Measurements from ENCODE around the gene PPP1R14B. TPM values are rescaled to one million over a fixed set of nuclear protein-coding genes. Genes with fewer than 3 reads are reported as not detected.

PPP1R14B gene
- total and polyA plus RNA-seq, 2 of the 13 experiments (the other 11 are each of a cell fraction or from before 2014, with no cell fraction given): 110 to 148 TPM

DNA sequence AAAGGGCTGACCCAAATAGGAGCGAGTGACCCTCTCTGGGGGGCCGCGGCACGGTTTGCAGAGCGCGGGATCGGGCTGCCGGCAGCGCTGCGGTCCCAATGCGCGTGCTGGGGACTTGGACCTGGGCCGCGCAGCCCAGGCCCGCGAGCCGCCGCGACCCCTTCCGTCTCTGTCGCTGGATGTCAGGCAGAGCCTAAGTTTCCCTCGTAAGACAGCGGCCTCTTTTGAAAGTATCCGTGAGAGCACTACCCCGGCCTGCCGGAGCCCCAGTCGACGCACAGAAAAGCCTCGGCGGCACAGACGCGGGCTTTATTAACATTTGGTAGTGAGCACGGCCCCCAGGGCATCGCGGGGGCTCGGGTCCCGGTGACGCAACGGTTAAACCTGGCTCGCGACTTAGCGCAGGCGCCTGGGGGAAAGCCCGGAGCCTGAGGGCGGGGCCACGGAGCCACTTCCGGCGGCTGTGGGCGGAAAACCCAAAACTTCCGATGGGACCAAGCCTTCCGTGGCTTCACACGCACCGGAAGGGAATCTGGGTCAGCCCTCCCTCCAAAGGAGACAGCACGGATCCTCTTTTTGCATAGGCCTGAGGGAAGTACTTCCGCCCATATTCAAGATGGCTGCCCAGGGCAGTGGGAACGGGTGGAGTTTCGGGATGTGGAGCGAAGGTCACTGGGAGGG lies 22.9 kb upstream of the PPP1R14B start (continued):
- peak; percentile 36; the same call in 1 of the 2 replicates for TF ChIP-seq ZBTB38 (CRISPR knock-in tag; IDR thresholded peaks at IDR 0.05)
- no peak; the same call in none of the 2 replicates for TF ChIP-seq ZNF839 (CRISPR knock-in tag; IDR thresholded peaks at IDR 0.05; ENCODE audit: borderline replicate concordance)
- TF ChIP-seq, protein P1, sequence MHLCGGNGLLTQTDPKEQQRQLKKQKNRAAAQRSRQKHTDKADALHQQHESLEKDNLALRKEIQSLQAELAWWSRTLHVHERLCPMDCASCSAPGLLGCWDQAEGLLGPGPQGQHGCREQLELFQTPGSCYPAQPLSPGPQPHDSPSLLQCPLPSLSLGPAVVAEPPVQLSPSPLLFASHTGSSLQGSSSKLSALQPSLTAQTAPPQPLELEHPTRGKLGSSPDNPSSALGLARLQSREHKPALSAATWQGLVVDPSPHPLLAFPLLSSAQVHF (CRISPR knock-in tag; IDR thresholded peaks at IDR 0.05): no peak; the same call in 1 of the 2 replicates
- no peak for TF ChIP-seq ZNF674 (CRISPR knock-in tag; IDR thresholded peaks at IDR 0.05; ENCODE audit: low read depth)
- no peak for TF ChIP-seq ADNP (CRISPR knock-in tag; IDR thresholded peaks at IDR 0.05)
- TF ChIP-seq RFXAP (CRISPR knock-in tag; IDR thresholded peaks at IDR 0.05; ENCODE audit: borderline replicate concordance): no peak
- TF ChIP-seq ZNF224 (CRISPR knock-in tag; IDR thresholded peaks at IDR 0.05): no peak; the same call in 1 of the 2 replicates
- TF ChIP-seq ZNF619 (CRISPR knock-in tag; IDR thresholded peaks at IDR 0.05): no peak; the same call in 1 of the 2 replicates
- TF ChIP-seq PTBP1 (IDR thresholded peaks at IDR 0.05; ENCODE audit: low read depth, low read length, poor library complexity, severe bottlenecking): no peak
- TF ChIP-seq, protein P2, sequence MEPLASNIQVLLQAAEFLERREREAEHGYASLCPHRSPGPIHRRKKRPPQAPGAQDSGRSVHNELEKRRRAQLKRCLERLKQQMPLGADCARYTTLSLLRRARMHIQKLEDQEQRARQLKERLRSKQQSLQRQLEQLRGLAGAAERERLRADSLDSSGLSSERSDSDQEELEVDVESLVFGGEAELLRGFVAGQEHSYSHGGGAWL (CRISPR knock-in tag; IDR thresholded peaks at IDR 0.05): peak; percentile 70; the same call in 1 of the 2 replicates
- TF ChIP-seq, protein P3, sequence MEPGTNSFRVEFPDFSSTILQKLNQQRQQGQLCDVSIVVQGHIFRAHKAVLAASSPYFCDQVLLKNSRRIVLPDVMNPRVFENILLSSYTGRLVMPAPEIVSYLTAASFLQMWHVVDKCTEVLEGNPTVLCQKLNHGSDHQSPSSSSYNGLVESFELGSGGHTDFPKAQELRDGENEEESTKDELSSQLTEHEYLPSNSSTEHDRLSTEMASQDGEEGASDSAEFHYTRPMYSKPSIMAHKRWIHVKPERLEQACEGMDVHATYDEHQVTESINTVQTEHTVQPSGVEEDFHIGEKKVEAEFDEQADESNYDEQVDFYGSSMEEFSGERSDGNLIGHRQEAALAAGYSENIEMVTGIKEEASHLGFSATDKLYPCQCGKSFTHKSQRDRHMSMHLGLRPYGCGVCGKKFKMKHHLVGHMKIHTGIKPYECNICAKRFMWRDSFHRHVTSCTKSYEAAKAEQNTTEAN (CRISPR knock-in tag; conservative IDR thresholded peaks at IDR 0.05): peak; percentile 98
- TF ChIP-seq, protein P4, sequence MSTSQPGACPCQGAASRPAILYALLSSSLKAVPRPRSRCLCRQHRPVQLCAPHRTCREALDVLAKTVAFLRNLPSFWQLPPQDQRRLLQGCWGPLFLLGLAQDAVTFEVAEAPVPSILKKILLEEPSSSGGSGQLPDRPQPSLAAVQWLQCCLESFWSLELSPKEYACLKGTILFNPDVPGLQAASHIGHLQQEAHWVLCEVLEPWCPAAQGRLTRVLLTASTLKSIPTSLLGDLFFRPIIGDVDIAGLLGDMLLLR (CRISPR knock-in tag; IDR thresholded peaks at IDR 0.05): no peak
- TF ChIP-seq, protein P5, sequence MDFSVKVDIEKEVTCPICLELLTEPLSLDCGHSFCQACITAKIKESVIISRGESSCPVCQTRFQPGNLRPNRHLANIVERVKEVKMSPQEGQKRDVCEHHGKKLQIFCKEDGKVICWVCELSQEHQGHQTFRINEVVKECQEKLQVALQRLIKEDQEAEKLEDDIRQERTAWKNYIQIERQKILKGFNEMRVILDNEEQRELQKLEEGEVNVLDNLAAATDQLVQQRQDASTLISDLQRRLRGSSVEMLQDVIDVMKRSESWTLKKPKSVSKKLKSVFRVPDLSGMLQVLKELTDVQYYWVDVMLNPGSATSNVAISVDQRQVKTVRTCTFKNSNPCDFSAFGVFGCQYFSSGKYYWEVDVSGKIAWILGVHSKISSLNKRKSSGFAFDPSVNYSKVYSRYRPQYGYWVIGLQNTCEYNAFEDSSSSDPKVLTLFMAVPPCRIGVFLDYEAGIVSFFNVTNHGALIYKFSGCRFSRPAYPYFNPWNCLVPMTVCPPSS (IDR thresholded peaks at IDR 0.05): no peak
- TF ChIP-seq, protein P6, sequence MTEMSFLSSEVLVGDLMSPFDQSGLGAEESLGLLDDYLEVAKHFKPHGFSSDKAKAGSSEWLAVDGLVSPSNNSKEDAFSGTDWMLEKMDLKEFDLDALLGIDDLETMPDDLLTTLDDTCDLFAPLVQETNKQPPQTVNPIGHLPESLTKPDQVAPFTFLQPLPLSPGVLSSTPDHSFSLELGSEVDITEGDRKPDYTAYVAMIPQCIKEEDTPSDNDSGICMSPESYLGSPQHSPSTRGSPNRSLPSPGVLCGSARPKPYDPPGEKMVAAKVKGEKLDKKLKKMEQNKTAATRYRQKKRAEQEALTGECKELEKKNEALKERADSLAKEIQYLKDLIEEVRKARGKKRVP (CRISPR knock-in tag; IDR thresholded peaks at IDR 0.05): no peak; a peak in 1 of 4 replicates
- TF ChIP-seq, protein P7, sequence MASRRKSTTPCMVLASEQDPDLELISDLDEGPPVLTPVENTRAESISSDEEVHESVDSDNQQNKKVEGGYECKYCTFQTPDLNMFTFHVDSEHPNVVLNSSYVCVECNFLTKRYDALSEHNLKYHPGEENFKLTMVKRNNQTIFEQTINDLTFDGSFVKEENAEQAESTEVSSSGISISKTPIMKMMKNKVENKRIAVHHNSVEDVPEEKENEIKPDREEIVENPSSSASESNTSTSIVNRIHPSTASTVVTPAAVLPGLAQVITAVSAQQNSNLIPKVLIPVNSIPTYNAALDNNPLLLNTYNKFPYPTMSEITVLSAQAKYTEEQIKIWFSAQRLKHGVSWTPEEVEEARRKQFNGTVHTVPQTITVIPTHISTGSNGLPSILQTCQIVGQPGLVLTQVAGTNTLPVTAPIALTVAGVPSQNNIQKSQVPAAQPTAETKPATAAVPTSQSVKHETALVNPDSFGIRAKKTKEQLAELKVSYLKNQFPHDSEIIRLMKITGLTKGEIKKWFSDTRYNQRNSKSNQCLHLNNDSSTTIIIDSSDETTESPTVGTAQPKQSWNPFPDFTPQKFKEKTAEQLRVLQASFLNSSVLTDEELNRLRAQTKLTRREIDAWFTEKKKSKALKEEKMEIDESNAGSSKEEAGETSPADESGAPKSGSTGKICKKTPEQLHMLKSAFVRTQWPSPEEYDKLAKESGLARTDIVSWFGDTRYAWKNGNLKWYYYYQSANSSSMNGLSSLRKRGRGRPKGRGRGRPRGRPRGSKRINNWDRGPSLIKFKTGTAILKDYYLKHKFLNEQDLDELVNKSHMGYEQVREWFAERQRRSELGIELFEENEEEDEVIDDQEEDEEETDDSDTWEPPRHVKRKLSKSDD (CRISPR knock-in tag; IDR thresholded peaks at IDR 0.05; ENCODE audit: low read depth): no peak; the same call in 1 of the 2 replicates
- TF ChIP-seq ZNF547 (CRISPR knock-in tag; IDR thresholded peaks at IDR 0.05): no peak; the same call in none of the 2 replicates
- no peak for TF ChIP-seq ZNF333 (CRISPR knock-in tag; IDR thresholded peaks at IDR 0.05; ENCODE audit: borderline replicate concordance)
- TF ChIP-seq PITX1 (CRISPR knock-in tag; IDR thresholded peaks at IDR 0.05): peak; percentile 41; the same call in 1 of the 2 replicates
- TF ChIP-seq MTA1 (CRISPR knock-in tag; IDR thresholded peaks at IDR 0.05; ENCODE audit: borderline replicate concordance): no peak
- no peak for TF ChIP-seq NBN (conservative IDR thresholded peaks at IDR 0.05)
- TF ChIP-seq ZKSCAN8 (CRISPR knock-in tag; IDR thresholded peaks at IDR 0.05; ENCODE audit: borderline replicate concordance): no peak

All from HepG2 (cell line).